Stomach (tissue), 4 donors: ENCODE results near the gene EEFSEC.
A peak's percentile ranks its signal among the peaks of the same experiment; 100 is the strongest.

Source experiments
- POLR2A ChIP-seq, 4 donors: fragments of 450-650 bp; IDR thresholded peaks; one replicate each; pipeline ENCODE4 v1.6.1; 2016; ENCODE audit warnings: antibody characterized with exemption in 4 of 4, control low read depth in 2 of 4, mild to moderate bottlenecking in 1 of 4, moderate library complexity in 1 of 4
- POLR2AphosphoS5 ChIP-seq, 3 donors: sonication (generic); formaldehyde crosslinking; IDR thresholded peaks; one replicate each; pipeline ENCODE4 v1.6.1; 2016; ENCODE audit warnings: antibody characterized with exemption in 3 of 3
- TF ChIP-seq, protein P1 (sequence below), 7 experiments: fragments of 450-650 bp in 4 of 7; fragments of 200-600 bp in 3 of 7; sonication (generic) in 3 of 7; IDR thresholded peaks; one replicate each; pipeline ENCODE4 v1.5.1; 2016 to 2019; ENCODE audit warnings: antibody characterized with exemption in 7 of 7, control low read depth in 2 of 7, mild to moderate bottlenecking in 1 of 7

DNA sequence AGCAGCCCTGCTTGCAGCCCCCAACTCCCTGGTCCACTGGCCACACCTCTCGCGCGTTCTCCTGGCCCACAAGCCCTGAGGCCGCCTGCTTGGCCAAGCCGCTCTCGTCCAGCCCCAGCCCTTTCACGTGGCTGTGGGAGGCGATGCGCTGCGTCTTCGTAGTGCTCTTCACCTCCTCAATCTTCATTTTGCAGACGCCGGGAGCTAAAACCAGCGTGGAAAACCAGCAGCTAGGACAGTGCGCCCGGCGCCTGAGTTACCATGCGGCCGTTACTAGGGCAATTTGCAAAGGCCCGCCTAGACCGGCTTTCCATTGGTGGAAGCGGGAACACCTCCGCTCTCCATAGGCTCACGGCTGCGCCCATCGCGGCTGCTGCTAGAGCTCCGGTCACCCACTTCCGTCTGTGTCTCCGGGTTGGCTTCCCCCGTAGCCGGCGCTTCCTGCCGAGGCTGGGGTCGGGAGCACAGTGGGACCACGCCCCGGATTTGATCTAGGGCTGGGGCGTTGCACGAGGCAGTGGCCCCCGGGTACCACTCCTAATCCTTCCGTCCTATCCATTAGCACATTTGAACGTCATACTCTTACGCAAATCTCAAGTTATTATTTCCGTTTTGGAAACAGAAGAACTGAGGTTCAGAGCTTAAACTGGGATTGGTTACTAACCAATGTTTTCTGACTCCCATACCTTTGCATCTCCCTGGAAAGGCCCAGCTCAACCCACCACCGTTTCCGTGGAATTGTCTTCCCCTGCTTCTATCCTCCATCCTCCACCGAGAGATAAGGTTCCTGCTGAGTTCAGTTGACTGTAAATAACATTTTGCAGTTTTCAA, 29.5 kb upstream of the EEFSEC start, which contains the start of gene RUVBL1:
- TF ChIP-seq, protein P1, sequence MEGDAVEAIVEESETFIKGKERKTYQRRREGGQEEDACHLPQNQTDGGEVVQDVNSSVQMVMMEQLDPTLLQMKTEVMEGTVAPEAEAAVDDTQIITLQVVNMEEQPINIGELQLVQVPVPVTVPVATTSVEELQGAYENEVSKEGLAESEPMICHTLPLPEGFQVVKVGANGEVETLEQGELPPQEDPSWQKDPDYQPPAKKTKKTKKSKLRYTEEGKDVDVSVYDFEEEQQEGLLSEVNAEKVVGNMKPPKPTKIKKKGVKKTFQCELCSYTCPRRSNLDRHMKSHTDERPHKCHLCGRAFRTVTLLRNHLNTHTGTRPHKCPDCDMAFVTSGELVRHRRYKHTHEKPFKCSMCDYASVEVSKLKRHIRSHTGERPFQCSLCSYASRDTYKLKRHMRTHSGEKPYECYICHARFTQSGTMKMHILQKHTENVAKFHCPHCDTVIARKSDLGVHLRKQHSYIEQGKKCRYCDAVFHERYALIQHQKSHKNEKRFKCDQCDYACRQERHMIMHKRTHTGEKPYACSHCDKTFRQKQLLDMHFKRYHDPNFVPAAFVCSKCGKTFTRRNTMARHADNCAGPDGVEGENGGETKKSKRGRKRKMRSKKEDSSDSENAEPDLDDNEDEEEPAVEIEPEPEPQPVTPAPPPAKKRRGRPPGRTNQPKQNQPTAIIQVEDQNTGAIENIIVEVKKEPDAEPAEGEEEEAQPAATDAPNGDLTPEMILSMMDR (IDR thresholded peaks at IDR 0.05): no peak
- TF ChIP-seq POLR2AphosphoS5 (IDR thresholded peaks at IDR 0.05) (peak in 2 of 3 donors; percentile 51 to 83), POLR2A (IDR thresholded peaks at IDR 0.05) (no peak)
